Astrocyte (in vitro differentiated cells and primary cell): Measurements from ENCODE around the gene SRRM4. TPM values are rescaled to one million over a fixed set of nuclear protein-coding genes. Genes with fewer than 3 reads are reported as not detected.

ENCODE experiments used
- DNase-seq: peaks from one replicate; pipeline ENCODE4 v3.0.0-alpha.2; 2010; ENCODE audit warnings: low read depth
- FAIRE-seq: peaks from 2 replicates; lab custom pipeline; 2011; peaks lifted over from hg19 to GRCh38; lab: Jason Lieb, UNC
- H2AFZ ChIP-seq: 2 replicates; pipeline ENCODE4 v1.6.0; 2012; ENCODE audit warnings: low read depth, low read length, inconsistent platforms
- H3K27ac ChIP-seq: 2 replicates; pipeline ENCODE4 v1.5.1; 2011; ENCODE audit warnings: low read depth, low read length, inconsistent platforms
- H3K27me3 ChIP-seq: 2 replicates; pipeline ENCODE4 v1.6.0; 2011; ENCODE audit warnings: low read length, inconsistent platforms; ENCODE audit not compliant: insufficient read depth
- H3K36me3 ChIP-seq: 2 replicates; pipeline ENCODE4 v1.5.1; 2011; ENCODE audit warnings: low read length, inconsistent platforms; ENCODE audit not compliant: insufficient read depth
- H3K4me1 ChIP-seq: 2 replicates; pipeline ENCODE4 v1.5.1; 2011; ENCODE audit warnings: low read length, inconsistent platforms; ENCODE audit not compliant: insufficient read depth
- H3K4me2 ChIP-seq: 2 replicates; pipeline ENCODE4 v1.6.0; 2012; ENCODE audit warnings: low read length, inconsistent platforms
- H3K4me3 ChIP-seq: 2 replicates; pipeline ENCODE4 v1.5.1; 2011; ENCODE audit warnings: low read depth, mild to moderate bottlenecking, low read length, inconsistent platforms; ENCODE audit not compliant: insufficient read depth
- H3K79me2 ChIP-seq: 2 replicates; pipeline ENCODE4 v1.6.0; 2012; ENCODE audit warnings: mild to moderate bottlenecking, low read length, inconsistent platforms; ENCODE audit not compliant: insufficient read depth
- H3K9ac ChIP-seq: 2 replicates; pipeline ENCODE4 v1.6.0; 2012; ENCODE audit warnings: mild to moderate bottlenecking, low read length, inconsistent platforms
- H3K9me3 ChIP-seq: 2 replicates; pipeline ENCODE4 v1.5.1; 2012; ENCODE audit warnings: low read depth, mild to moderate bottlenecking, low read length, inconsistent platforms; ENCODE audit not compliant: insufficient read depth
- H4K20me1 ChIP-seq: 2 replicates; pipeline ENCODE4 v1.6.0; 2012; ENCODE audit warnings: low read length, inconsistent platforms; ENCODE audit not compliant: insufficient read depth
- H3K27ac Mint-ChIP-seq: one replicate; pipeline ENCODE4 v1.8.0; 2021; ENCODE audit warnings: mild to moderate bottlenecking, mixed read lengths; ENCODE audit not compliant: unreplicated experiment
- H3K27me3 Mint-ChIP-seq: one replicate; pipeline ENCODE4 v1.8.0; 2021; ENCODE audit warnings: low read depth, mixed read lengths; ENCODE audit not compliant: unreplicated experiment
- H3K36me3 Mint-ChIP-seq: one replicate; pipeline ENCODE4 v1.8.0; 2021; ENCODE audit warnings: low read depth, mixed read lengths; ENCODE audit not compliant: unreplicated experiment
- H3K4me1 Mint-ChIP-seq: one replicate; pipeline ENCODE4 v1.8.0; 2021; ENCODE audit warnings: low read depth, mixed read lengths; ENCODE audit not compliant: unreplicated experiment
- H3K4me3 Mint-ChIP-seq: one replicate; pipeline ENCODE4 v1.8.0; 2021; ENCODE audit warnings: mild to moderate bottlenecking, moderate library complexity, mixed read lengths; ENCODE audit not compliant: unreplicated experiment
- H3K9me3 Mint-ChIP-seq: one replicate; pipeline ENCODE4 v1.8.0; 2021; ENCODE audit warnings: mild to moderate bottlenecking, mixed read lengths; ENCODE audit not compliant: unreplicated experiment
- EZH2 ChIP-seq: IDR thresholded peaks from 2 replicates; pipeline ENCODE4 v1.6.1; 2012; ENCODE audit warnings: mild to moderate bottlenecking, low read length, inconsistent platforms; ENCODE audit not compliant: insufficient read depth
- total RNA-seq: library from RNA; stranded (reverse); gene quantifications from 2 replicates; pipeline ENCODE4 v1.2.1, GENCODE V29; 2021
- TF ChIP-seq, protein P1 (sequence below): IDR thresholded peaks from 2 replicates; pipeline ENCODE4 v1.5.1; 2011; ENCODE audit warnings: low read depth, mild to moderate bottlenecking, inconsistent platforms, low read length, moderate library complexity; ENCODE audit not compliant: insufficient read depth

Gene SRRM4
- total RNA-seq, 1 donor from 2014 or later = 0.30 TPM

GRCh38 chr12:118982984-118983761 lies 1.8 kb downstream of the SRRM4 start:
- Histone ChIP-seq H3K4me1 (no peaks in the 10 kb centered on the region), H3K79me2 (no peaks in the 10 kb centered on the region), H2AFZ (no peak overlapping the region), H3K27ac (no peak overlapping the region), H3K9ac (no peak overlapping the region), H3K27me3 (peaks cover 3% of the 10 kb centered on the region), H3K36me3 (no peaks in the 10 kb centered on the region), H3K9me3 (no peaks in the 10 kb centered on the region), H3K4me3 (no peak overlapping the region), H3K4me2 (no peak overlapping the region), H4K20me1 (no peaks in the 10 kb centered on the region)
- Mint-ChIP-seq H3K9me3 (no peaks in the 10 kb centered on the region), H3K27ac (no peak overlapping the region), H3K27me3 (peaks cover 64% of the 10 kb centered on the region), H3K36me3 (no peaks in the 10 kb centered on the region), H3K4me1 (peaks cover 3% of the 10 kb centered on the region), H3K4me3 (no peak overlapping the region)
- no peak for TF ChIP-seq EZH2
- TF ChIP-seq, protein P1, sequence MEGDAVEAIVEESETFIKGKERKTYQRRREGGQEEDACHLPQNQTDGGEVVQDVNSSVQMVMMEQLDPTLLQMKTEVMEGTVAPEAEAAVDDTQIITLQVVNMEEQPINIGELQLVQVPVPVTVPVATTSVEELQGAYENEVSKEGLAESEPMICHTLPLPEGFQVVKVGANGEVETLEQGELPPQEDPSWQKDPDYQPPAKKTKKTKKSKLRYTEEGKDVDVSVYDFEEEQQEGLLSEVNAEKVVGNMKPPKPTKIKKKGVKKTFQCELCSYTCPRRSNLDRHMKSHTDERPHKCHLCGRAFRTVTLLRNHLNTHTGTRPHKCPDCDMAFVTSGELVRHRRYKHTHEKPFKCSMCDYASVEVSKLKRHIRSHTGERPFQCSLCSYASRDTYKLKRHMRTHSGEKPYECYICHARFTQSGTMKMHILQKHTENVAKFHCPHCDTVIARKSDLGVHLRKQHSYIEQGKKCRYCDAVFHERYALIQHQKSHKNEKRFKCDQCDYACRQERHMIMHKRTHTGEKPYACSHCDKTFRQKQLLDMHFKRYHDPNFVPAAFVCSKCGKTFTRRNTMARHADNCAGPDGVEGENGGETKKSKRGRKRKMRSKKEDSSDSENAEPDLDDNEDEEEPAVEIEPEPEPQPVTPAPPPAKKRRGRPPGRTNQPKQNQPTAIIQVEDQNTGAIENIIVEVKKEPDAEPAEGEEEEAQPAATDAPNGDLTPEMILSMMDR = no peak
- FAIRE-seq = no peak
- no peak for DNase-seq

DNA sequence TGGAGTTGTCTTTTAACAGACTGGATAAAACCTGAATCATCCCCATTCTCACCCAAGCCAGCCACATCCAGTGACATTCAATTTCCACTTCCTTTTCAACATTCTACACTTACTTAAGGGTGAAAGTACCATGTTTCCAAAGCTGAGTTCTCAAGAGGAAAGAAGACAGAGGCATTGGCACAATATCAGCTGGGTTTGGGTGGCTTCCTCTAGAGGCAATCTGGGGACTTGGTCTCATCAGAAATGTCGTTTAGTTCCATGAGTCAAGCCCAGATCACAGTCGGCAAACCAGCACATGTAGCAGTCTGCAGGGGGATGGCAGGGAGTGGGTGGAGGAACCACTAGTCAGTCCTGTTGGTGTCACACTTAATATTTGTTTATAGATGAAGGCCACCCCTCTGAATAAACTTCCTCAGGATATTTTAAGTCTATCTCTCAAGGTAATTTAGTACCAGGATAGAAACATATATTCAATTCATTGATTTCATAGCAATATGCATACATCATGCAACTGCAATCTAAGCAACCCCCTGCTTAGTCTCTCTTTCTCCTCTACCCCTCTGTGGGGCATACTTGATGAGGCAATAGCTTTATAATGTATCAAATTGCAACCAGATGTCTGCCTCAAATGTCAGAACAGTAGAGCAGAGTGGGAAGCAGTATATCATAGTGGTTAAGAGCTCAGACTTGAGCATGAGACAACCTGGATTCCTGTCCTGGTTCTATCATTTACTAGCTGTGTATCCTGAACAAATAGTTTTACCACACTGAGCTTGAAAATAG lies 3.0 kb downstream of the SRRM4 start:
- Histone ChIP-seq H2AFZ (no peak overlapping the region), H3K79me2 (no peaks in the 10 kb centered on the region), H3K4me1 (no peaks in the 10 kb centered on the region), H3K9ac (no peak overlapping the region), H3K9me3 (no peaks in the 10 kb centered on the region), H3K27me3 (peaks cover 3% of the 10 kb centered on the region), H3K4me2 (no peak overlapping the region), H3K27ac (no peak overlapping the region), H3K36me3 (no peaks in the 10 kb centered on the region), H4K20me1 (no peaks in the 10 kb centered on the region), H3K4me3 (no peak overlapping the region)
- no peaks in the 10 kb centered on the region for H3K9me3 Mint-ChIP-seq
- no peak for TF ChIP-seq EZH2
- TF ChIP-seq, protein P1 = no peak
- H3K27me3 Mint-ChIP-seq = peaks cover 72% of the 10 kb centered on the region
- no peaks in the 10 kb centered on the region for H3K36me3 Mint-ChIP-seq
- H3K27ac Mint-ChIP-seq = no peak overlapping the region
- DNase-seq (no peak), FAIRE-seq (no peak)
- no peak overlapping the region for H3K4me3 Mint-ChIP-seq
- H3K4me1 Mint-ChIP-seq = peaks cover 3% of the 10 kb centered on the region
